GM23338 (cell line): ENCODE measurements around the gene CLCNKA.
"Not testable (repeated sequence)": the region's sequence is repeated elsewhere in the genome, so short reads cannot be mapped to it uniquely, and the experiment has no call there.

Experiments used
- CTCF ChIP-seq, 2 experiments: fragments of 200-600 bp in 1 of 2; sonication (generic) in 1 of 2; conservative IDR thresholded peaks; 2 replicates each; pipeline versions ENCODE4 v1.5.1 to v1.6.1; 2016 to 2017; ENCODE audit warnings: antibody characterized with exemption in 2 of 2, low read depth in 2 of 2, mild to moderate bottlenecking in 2 of 2, moderate library complexity in 1 of 2
- ETS1 ChIP-seq: IDR thresholded peaks from 2 replicates; pipeline ENCODE4 v1.6.1; 2016; ENCODE audit warnings: antibody characterized with exemption
- EZH2 ChIP-seq: fragments of 200-600 bp; sonication (generic); IDR thresholded peaks from one replicate; pipeline ENCODE4 v1.8.0; 2017; ENCODE audit warnings: antibody characterized with exemption, mild to moderate bottlenecking, low read depth; ENCODE audit not compliant: unreplicated experiment
- JUNB ChIP-seq: IDR thresholded peaks from one replicate; pipeline ENCODE4 v1.6.1; 2016; ENCODE audit warnings: antibody characterized with exemption; ENCODE audit not compliant: unreplicated experiment
- POLR2AphosphoS5 ChIP-seq: IDR thresholded peaks from 2 replicates; pipeline ENCODE4 v1.6.1; 2016; ENCODE audit warnings: antibody characterized with exemption, low read depth
- REST ChIP-seq: IDR thresholded peaks from one replicate; pipeline ENCODE4 v1.6.1; 2018; ENCODE audit warnings: antibody characterized with exemption; ENCODE audit not compliant: unreplicated experiment
- ZNF114 ChIP-seq: fragments of 250-450 bp; sonication (Bioruptor Pico); IDR thresholded peaks from 2 replicates; pipeline ENCODE4 v1.5.0; 2020; ENCODE audit warnings: mild to moderate bottlenecking, moderate library complexity
- ZNF331 ChIP-seq: fragments of 250-450 bp; sonication (Bioruptor Pico); IDR thresholded peaks from 2 replicates; pipeline ENCODE4 v1.5.0; 2020; ENCODE audit warnings: low read depth, mild to moderate bottlenecking, moderate library complexity

DNA sequence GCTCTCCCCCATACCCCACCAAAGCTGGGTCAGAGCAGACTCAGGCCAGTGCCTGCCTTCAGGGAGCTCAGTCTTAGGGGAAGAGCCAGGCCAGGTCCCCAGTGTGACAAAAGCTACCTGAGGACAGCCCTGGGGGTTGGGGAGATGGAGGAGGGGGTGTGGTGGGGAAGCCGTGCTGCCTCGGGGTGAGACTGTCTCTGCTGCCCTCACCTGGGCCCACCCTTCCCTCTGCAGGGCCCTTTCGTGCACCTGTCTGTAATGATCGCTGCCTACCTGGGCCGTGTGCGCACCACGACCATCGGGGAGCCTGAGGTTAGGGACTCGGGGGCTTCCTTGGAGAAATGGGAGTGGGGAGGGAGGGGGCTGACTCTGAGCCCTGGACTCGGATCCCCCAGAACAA, 4.5 kb downstream of the CLCNKA start:
- not testable (repeated sequence) for TF ChIP-seq REST, POLR2AphosphoS5, EZH2, ZNF331, ETS1, ZNF114, JUNB
- peak; percentile 26 to 64; a peak in 3 of 4 replicates for TF ChIP-seq CTCF (conservative IDR thresholded peaks at IDR 0.05; ENCODE audit: low read depth in 2 of 2)
